Frontal cortex (tissue), 4 donors: ENCODE measurements around the gene YARS1. TPM values are rescaled to one million over a fixed set of nuclear protein-coding genes. Genes with fewer than 3 reads are reported as not detected.

Experiments
- DNase-seq, 2 donors: peaks; one replicate each; pipeline ENCODE4 v3.0.0; 2012; ENCODE audit warnings: low spot score in 2 of 2
- FAIRE-seq: peaks from 2 replicates; lab custom pipeline; 2012; peaks lifted over from hg19 to GRCh38; lab: Jason Lieb, UNC
- total RNA-seq: library from RNA; depleted of rRNA; stranded (reverse); fragments of >200 nt; gene quantifications from one replicate; pipeline ENCODE4 v1.2.3, GENCODE V29; 2014
- donor health status: control.
- donor health status: control.
- donor health status: control.

The YARS1 gene
- 42.4 TPM for total RNA-seq

GRCh38 chr1:32817159-32817814, at the start of gene YARS1, which contains the start of gene S100PBP:
Gene YARS1, minus strand, starts transcription at chr1:32817358. Its CDS starts 114 bp downstream, at chr1:32817244.
Gene S100PBP, plus strand, starts transcription at chr1:32817653. Its CDS starts 8,447 bp downstream, at chr1:32826100.
- FAIRE-seq (no peak), DNase-seq (peak; percentile 97 to 99)

GRCh38 chr1:32865639-32866405, 48.7 kb upstream of the YARS1 start:
- FAIRE-seq: no peak
- no peak for DNase-seq

- DNase-seq: no peak
- FAIRE-seq: no peak
Measured at GRCh38 chr1:32864375-32865019, 47.3 kb upstream of the YARS1 start.

- DNase-seq (no peak), FAIRE-seq (no peak)
Measured at GRCh38 chr1:32863881-32864245, 46.7 kb upstream of the YARS1 start.

- no peak for DNase-seq
- no peak for FAIRE-seq
Measured at GRCh38 chr1:32863218-32863880, 46.2 kb upstream of the YARS1 start.

GRCh38 chr1:32861904-32862695, 44.9 kb upstream of the YARS1 start:
- DNase-seq: no peak
- FAIRE-seq: no peak

GRCh38 chr1:32860566-32860965, 43.4 kb upstream of the YARS1 start:
- DNase-seq (no peak), FAIRE-seq (no peak)

- DNase-seq (no peak), FAIRE-seq (no peak)
Measured at GRCh38 chr1:32859915-32860314, 42.8 kb upstream of the YARS1 start.

- FAIRE-seq (no peak), DNase-seq (no peak)
Measured at GRCh38 chr1:32858791-32859190, 41.6 kb upstream of the YARS1 start.

- DNase-seq: no peak
- FAIRE-seq: no peak
Measured at GRCh38 chr1:32858136-32858535, 41.0 kb upstream of the YARS1 start.

GRCh38 chr1:32855861-32856617, 38.9 kb upstream of the YARS1 start:
- no peak for FAIRE-seq
- DNase-seq: no peak

GRCh38 chr1:32848354-32849063, 31.4 kb upstream of the YARS1 start:
- FAIRE-seq: no peak
- no peak for DNase-seq

GRCh38 chr1:32831878-32832277, 14.7 kb upstream of the YARS1 start:
- DNase-seq (no peak), FAIRE-seq (no peak)

- FAIRE-seq: no peak
- DNase-seq: no peak
Measured at GRCh38 chr1:32830092-32830852, 13.1 kb upstream of the YARS1 start.

GRCh38 chr1:32828341-32828740, 11.2 kb upstream of the YARS1 start:
- DNase-seq (no peak), FAIRE-seq (no peak)

GRCh38 chr1:32825181-32825580, 8.0 kb upstream of the YARS1 start:
- DNase-seq (no peak), FAIRE-seq (no peak)

- FAIRE-seq (no peak), DNase-seq (no peak)
Measured at GRCh38 chr1:32818804-32819541, 1.8 kb upstream of the YARS1 start.
